22Rv1 (cell line): Measurements from ENCODE around the gene MLH3.

ENCODE experiments used
- ZFX ChIP-seq: fragments of 450-650 bp; IDR thresholded peaks from 2 replicates; pipeline ENCODE4 v1.6.1; 2017; ENCODE audit warnings: antibody characterized with exemption, borderline replicate concordance
- TF ChIP-seq, protein P1 (sequence below): fragments of 450-650 bp; IDR thresholded peaks from 2 replicates; pipeline ENCODE4 v1.5.1; 2017; ENCODE audit warnings: mild to moderate bottlenecking

DNA sequence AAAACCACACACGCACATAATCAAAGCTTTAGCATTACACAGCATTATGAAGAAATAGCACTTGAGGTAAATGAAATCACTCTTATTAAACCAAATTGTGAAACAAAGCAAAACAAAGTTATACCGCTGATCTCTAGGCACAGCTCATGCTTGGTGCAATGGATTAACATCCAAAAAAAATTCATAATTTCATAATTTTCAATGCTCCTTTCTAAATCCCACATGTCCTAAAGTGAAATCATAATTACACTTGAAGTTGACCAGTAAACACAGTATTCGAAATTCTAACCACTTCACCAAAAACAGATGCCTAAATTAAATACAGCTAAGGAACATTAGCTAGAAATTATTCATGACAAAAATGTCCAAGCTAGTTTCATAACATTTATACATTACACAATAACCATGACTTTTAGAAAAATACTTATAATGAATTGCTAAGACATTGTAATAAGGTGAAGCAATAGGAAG, 1.5 kb downstream of the MLH3 start:
- TF ChIP-seq, protein P1, sequence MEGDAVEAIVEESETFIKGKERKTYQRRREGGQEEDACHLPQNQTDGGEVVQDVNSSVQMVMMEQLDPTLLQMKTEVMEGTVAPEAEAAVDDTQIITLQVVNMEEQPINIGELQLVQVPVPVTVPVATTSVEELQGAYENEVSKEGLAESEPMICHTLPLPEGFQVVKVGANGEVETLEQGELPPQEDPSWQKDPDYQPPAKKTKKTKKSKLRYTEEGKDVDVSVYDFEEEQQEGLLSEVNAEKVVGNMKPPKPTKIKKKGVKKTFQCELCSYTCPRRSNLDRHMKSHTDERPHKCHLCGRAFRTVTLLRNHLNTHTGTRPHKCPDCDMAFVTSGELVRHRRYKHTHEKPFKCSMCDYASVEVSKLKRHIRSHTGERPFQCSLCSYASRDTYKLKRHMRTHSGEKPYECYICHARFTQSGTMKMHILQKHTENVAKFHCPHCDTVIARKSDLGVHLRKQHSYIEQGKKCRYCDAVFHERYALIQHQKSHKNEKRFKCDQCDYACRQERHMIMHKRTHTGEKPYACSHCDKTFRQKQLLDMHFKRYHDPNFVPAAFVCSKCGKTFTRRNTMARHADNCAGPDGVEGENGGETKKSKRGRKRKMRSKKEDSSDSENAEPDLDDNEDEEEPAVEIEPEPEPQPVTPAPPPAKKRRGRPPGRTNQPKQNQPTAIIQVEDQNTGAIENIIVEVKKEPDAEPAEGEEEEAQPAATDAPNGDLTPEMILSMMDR, result no peak
- no peak for TF ChIP-seq ZFX
